PFSK-1 (cell line): Measurements from ENCODE around the gene LRRN4CL.
A peak's percentile ranks its signal among the peaks of the same experiment; 100 is the strongest.

Experiments
- FOXP2 ChIP-seq: optimal IDR thresholded peaks from 2 replicates; pipeline ENCODE3; 2011; ENCODE audit warnings: borderline replicate concordance, control low read depth, inconsistent platforms; ENCODE audit not compliant: insufficient read depth; ENCODE audit errors: extremely low read length, extremely low read depth
- POLR2AphosphoS5 ChIP-seq: IDR thresholded peaks from 2 replicates; pipeline ENCODE4 v1.6.1; 2012; ENCODE audit warnings: low read depth, mild to moderate bottlenecking, control low read depth, low read length, moderate library complexity
- SIN3A ChIP-seq: IDR thresholded peaks from 2 replicates; pipeline ENCODE4 v1.6.1; 2012; ENCODE audit warnings: mild to moderate bottlenecking, low read length, moderate library complexity, borderline replicate concordance; ENCODE audit not compliant: insufficient read depth
- TAF1 ChIP-seq: IDR thresholded peaks from 2 replicates; pipeline ENCODE4 v1.6.1; 2012; ENCODE audit warnings: low read length, control low read depth, borderline replicate concordance; ENCODE audit not compliant: insufficient read depth
- TF ChIP-seq, protein P1 (sequence below), 2 experiments: IDR thresholded peaks; 2 replicates each; pipeline versions ENCODE4 v1.6.1 to v1.8.0; 2011 to 2012; ENCODE audit warnings: low read depth in 2 of 2, low read length in 2 of 2, control low read depth in 1 of 2, inconsistent platforms in 1 of 2, mild to moderate bottlenecking in 1 of 2, moderate library complexity in 1 of 2; ENCODE audit not compliant: insufficient read depth in 1 of 2

Gene LRRN4CL

DNA sequence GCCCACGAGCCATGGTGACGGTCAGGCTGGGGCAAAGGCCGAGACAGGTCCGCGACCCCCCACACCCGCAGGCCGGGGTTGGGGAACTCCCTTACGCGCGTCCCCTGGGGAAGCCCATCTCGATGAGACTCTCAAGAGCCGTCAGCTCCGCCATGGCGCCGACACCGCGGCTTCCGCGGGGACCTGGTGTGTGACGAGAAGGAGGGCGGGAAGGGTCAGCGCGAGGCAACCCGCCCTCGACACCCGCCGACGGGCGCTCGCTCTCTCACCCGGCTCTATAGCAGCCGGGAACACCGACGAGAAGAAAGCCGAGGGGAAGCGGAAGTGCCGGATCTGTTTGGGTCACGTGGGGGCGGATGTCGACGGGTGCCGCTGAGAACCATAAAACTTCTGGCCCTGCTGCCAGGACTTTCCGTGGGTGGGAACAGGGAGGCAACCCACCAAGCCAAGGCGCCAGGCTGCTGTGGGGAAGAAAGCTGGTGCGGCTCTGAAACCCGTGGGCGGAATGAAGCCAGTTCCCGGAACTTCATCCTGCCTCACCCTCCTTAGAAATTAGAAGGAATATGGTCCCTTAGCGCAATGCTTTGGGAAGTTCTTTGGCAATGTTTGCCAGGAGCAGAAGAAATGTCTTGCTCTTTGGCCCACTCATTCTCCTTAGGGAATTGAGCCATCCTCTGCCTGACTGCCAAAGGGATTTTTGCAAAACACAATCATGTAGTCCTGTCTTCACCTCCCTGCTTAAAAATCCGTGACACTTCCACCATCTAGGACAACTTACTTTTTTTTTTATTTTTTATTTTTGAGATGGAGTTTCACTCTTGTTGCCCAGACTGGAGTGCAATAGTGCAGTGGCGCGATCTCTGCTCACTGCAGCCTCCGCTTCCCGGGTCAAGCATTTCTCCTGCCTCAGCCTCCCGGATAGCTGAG lies 10.3 kb downstream of the LRRN4CL start, which contains the start of gene UBXN1:
TSS of gene UBXN1 (minus strand) at position 304 of the 927 bp plus-strand sequence. CDS start at position 154, 150 bp downstream.
- TF ChIP-seq TAF1 (peak; percentile 60; the same call in 1 of the 2 replicates), FOXP2 (peak; percentile 23), SIN3A (peak; percentile 82; the same call in 1 of the 2 replicates), POLR2AphosphoS5 (peak; percentile 72)
- TF ChIP-seq, protein P1, sequence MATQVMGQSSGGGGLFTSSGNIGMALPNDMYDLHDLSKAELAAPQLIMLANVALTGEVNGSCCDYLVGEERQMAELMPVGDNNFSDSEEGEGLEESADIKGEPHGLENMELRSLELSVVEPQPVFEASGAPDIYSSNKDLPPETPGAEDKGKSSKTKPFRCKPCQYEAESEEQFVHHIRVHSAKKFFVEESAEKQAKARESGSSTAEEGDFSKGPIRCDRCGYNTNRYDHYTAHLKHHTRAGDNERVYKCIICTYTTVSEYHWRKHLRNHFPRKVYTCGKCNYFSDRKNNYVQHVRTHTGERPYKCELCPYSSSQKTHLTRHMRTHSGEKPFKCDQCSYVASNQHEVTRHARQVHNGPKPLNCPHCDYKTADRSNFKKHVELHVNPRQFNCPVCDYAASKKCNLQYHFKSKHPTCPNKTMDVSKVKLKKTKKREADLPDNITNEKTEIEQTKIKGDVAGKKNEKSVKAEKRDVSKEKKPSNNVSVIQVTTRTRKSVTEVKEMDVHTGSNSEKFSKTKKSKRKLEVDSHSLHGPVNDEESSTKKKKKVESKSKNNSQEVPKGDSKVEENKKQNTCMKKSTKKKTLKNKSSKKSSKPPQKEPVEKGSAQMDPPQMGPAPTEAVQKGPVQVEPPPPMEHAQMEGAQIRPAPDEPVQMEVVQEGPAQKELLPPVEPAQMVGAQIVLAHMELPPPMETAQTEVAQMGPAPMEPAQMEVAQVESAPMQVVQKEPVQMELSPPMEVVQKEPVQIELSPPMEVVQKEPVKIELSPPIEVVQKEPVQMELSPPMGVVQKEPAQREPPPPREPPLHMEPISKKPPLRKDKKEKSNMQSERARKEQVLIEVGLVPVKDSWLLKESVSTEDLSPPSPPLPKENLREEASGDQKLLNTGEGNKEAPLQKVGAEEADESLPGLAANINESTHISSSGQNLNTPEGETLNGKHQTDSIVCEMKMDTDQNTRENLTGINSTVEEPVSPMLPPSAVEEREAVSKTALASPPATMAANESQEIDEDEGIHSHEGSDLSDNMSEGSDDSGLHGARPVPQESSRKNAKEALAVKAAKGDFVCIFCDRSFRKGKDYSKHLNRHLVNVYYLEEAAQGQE (IDR thresholded peaks at IDR 0.05; ENCODE audit: insufficient read depth in 1 of 2, low read depth in 2 of 2, low read length in 2 of 2), result peak in 1 of 2 experiments; percentile 73; a peak in 2 of 4 replicates

DNA sequence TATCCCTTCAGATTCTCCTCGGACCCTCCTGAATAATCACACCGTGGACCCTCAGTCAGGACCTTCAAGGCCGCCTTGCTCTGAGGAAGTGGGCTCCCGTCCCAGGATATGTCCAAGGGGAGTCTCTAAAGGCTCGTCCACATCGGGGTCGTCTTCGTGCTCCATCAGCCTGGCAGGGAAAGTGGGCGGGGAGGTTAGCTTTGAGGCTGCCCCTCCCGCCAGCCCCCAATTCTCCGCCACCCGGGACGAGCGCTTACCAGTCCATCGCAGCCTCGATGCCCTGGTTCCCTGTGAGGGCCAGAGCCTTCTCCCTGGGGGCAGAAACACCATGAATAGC lies 10.9 kb downstream of the LRRN4CL start:
- TF ChIP-seq, protein P1 (IDR thresholded peaks at IDR 0.05; ENCODE audit: insufficient read depth in 1 of 2, low read depth in 2 of 2, low read length in 2 of 2), result no peak
- TF ChIP-seq SIN3A (no peak), TAF1 (no peak), POLR2AphosphoS5 (no peak), FOXP2 (no peak)

GRCh38 chr11:62677714-62678113 lies 11.6 kb downstream of the LRRN4CL start:
- TF ChIP-seq TAF1 (no peak), FOXP2 (no peak), POLR2AphosphoS5 (no peak), SIN3A (no peak)
- TF ChIP-seq, protein P1 (IDR thresholded peaks at IDR 0.05; ENCODE audit: insufficient read depth in 1 of 2, low read depth in 2 of 2, low read length in 2 of 2), result no peak

GRCh38 chr11:62677156-62677555 lies 12.2 kb downstream of the LRRN4CL start:
- TF ChIP-seq POLR2AphosphoS5 (no peak), FOXP2 (no peak), SIN3A (no peak), TAF1 (no peak)
- TF ChIP-seq, protein P1 (IDR thresholded peaks at IDR 0.05; ENCODE audit: insufficient read depth in 1 of 2, low read depth in 2 of 2, low read length in 2 of 2), result no peak
